SIG-M5 treated with dmso at 0.1 percent for 504 hours (cell line): Measurements from ENCODE around the gene HMGCLL1.
A peak's percentile ranks its signal among the peaks of the same experiment; 100 is the strongest.

Experiments used
- DNase-seq: peaks from one replicate; lab custom pipeline; 2025; ENCODE audit not compliant: unreplicated experiment; lab: John Stamatoyannopoulos, UW

The HMGCLL1 gene

DNA sequence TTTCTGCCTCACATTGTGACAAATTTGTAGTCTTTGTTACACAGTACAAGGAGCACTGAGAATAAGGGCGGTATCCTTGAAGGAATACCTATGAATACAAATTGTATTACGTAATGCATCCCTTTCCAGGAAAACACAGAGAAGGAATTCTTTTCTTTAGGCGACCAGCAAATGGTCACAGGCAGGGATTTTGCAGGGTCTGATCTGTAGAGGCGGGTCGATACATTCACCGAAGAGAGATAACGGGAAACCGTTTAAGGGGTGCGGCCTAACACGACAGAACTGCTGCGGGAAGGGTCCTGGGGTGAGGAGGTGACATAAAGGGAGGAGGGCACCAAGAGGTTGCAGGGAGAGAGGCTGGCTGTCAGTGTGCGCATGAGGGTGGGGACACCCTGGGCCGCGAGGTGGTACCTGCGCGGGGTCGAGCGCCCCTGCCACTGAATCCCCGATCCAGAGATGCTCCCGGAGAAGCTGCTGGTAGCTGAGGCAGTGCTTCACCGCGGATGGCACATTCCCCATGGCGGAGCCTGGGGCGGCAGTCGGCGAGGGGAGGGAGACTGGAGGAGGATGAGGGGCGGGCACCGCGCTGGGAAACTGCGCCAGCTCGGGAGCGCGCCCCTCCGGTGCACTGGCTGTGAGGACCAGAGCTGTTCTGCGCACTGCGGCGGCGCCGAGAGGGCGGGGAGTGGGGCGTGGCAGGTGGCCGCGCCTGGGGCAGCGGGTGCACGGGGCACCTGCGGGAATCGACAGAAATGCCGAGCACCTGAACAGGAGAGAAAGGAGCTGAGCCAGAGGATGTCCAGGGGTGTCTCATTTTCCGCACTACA lies at the start of gene HMGCLL1:
Gene HMGCLL1 (minus strand): TSS at position 656 of the 827 bp plus-strand sequence. CDS start 137 bp downstream, at position 519.
- no peak for DNase-seq

DNA sequence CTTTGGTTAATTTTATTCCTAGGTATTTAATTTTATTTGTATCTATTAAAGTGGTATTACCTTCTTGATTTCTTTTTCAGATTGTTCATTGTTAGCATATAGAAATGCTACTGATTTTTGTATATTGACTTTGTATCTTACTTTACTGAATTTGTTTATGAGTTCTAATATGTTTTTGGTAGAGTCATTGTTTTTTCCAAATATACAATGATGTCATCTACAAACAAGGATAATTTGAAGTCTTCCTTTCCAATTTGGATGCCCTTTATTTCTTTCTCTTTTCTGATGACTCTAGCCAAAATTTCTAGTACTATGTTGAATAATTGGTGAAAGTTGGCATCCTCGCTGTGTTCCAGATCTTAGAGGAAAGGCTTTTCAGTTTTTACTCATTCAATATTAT lies 43.0 kb upstream of the HMGCLL1 start:
- DNase-seq: no peak

DNA sequence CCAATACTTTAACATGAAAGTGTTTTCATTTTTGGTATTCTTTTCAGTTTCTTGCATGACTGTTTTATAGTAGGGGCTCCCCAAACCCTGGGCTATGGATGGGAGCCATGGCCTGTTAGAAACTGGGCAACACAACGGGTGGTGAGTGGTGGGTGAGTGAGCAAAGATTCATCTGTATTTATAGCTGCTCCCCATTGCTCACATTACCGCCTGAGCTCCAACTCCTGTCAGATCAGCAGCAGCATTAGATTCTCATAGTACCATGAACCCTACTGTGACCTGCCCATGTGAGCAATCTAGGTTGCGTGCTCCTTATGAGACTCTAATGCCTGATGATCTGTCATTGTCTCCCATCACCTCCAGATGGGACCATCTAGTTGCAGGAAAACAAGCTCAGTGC lies 42.3 kb upstream of the HMGCLL1 start:
- no peak for DNase-seq

DNA sequence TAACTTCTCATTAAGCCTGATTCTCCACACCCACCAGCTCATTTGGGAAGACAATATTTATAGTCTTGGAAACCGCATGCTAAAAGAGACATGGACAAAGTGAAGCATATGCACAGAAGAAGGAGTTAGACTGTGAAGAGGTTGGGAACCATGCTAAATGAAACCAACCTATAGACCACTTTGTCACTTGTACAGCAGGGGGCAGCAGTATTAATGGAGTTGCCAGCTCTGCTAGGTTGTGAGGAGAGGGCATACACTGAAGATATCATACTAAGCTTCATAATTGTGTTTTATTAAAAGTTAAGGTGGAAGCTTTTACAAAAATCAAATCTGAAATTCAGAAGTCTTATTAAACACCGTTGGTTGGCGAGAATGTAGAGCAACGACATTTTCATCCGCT lies 38.3 kb upstream of the HMGCLL1 start:
- DNase-seq: peak; percentile 22

DNA sequence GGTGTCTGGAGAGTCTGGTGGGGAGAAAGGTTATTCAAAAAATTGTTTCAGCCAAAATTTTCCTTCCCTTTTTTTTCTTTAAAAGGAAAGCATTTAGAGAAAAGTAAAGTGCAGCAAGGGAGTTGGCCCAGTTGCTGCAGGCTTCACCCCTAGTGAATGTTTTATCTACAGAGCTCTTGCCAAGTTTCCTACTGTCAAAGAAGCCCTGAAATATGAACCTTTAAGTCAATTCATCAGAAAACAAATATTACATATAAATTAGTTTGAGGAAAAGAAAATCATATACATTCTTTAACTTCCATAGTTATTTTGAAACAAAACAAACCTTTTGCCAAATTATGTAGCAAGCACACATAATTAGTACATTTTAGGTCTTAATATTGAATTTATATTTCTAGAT lies 25.0 kb upstream of the HMGCLL1 start:
- no peak for DNase-seq

DNA sequence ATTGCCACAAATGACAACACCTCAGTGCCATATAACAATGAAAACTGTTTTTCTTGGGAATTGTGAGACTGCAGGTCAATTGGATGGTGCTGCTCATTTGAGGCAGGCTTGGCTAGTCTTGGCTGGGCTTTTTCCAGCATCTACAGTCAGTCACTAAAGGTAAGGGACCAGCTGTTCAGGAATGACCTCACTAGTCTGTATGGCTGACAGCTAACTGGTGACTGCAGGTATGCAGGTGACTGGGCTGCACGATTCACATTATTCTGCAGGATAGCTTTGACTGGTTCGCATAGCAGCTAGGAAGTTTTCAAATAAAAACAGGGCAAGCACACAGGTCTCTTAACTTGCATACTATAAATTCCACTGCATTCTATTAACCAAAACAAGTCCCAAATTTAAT lies 22.1 kb upstream of the HMGCLL1 start:
- DNase-seq: no peak

DNA sequence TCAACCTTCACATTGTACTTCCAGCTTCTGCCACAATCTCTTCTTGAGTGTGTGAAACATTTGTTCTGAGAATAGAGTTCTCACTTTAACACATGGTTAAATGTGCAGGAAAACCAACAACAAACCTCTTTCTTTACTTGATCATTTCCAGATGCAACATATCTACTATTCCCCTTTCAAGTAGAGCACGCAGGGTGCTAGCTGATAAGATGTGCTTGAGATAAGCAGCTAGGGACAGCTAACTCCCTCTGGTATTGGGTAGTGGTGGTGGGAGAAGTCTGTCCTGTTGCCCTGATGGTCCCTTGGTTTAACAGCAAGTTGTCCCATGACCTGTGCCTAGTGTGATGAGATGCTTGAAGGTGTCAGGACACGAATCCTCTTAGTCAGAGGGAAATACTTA lies 15.4 kb upstream of the HMGCLL1 start:
- DNase-seq: no peak

DNA sequence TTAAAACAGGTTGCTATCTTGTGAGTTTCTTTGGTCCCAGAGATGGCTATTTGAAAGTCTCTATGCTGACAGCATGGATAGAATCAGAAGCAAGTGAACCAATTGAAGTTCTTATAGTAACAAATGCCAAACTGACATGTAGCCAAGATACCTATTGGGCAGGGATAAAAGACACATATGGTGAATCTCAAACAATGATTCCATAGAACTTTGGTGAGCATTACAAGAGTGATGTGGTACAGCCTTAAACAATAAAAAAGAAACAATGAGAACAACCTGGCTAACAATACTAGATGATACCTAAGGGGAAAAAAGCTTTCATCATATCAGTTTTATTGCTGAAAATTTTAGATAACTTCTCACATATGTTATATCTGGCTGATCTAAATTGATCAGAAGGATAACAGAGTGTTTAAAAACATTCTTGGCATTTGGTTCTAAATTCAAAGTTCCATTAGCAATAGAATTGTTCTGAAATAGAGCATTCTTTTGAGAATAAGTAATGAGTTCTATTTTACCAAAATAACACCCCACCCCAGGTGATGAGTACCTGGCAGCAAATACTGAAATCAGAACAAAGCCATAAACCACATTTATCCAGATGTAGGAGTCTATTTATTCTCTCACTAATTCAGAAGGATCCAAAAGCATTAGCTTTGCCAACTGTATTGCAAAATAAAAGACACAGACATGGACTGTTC lies 5.8 kb upstream of the HMGCLL1 start:
- no peak for DNase-seq

DNA sequence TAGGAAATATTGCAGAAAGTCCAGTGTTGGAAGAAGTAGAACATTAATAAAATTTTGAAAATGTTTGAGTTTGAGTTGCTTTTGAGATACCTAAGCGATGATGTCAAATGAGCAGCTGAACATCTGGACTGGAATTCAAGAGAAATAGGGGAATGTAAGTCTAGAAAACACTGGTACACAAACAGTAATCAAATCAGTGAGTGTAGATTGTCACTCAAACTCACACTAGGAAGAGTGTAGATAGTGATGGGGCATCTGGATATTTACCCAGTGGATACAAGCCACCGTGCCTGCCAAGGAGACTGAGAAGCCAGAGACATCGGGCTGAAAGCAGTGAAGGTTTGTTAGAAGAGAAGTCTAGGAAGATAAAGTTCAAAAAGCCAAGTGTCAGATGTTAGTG lies 2.2 kb downstream of the HMGCLL1 start:
- DNase-seq: no peak

DNA sequence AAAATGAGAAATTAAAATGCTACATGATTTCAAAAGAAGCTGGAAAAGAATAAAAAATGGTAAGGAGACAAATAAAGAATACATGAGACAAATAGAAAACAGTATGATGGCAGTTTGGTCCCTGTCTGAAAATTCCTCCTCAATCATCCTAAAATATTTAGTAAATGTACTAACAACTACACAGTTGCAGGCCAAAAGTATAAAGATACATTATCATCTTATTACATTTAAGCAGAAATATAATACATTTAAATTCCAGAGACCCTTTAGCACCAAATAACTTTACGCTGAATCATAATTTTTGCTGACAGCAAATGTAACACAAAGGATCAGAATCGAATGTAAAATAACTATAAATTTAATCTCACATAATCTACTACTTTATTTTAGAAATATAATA lies 4.4 kb downstream of the HMGCLL1 start:
- no peak for DNase-seq

DNA sequence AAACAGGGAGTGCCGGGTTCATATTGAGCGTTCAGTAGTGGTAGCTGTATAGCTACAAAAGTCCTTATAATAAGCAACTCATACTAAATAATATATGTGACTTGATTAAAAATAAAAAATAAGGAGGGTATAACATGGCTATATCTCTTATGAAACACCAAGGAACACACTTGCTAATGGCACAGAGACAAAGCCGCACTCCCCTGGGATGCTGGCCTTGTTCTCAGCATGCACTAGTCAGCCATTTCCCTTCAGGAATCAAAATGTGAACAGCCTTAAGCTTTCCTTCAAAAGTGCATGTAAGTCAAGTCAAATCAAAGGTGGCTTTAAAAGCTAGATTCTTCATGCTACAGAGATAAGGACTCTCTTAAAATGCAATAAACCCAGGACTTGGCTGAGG lies 9.4 kb downstream of the HMGCLL1 start:
- DNase-seq: no peak

DNA sequence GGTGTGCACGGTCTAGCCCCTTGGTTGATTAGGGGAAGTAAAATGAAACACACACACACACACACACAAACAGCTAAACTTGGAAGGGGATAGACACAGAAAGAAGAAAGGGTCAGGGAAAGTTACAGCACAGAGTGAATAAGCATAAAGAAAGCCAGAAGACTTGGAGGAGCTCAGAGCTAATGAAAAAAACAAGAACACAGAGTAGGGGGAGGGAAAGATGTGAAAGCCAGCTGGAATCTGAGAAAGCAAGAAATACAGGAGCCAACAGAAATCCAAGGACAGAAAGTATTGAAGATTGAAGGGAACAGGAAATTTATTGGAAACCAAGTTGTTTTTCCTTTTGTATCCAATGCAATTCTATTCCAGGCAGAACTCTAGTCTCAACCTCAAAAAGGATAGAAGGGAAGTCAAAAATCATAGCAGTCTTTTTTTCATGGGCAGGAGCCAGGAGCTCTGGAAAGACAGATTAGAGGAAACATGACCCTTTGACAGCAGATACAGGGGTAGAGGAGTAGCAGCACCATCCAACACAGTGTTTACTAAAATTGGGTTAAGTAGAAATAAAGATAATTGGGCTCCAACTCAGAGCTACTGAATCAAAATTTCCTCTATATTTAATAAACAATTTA lies 10.1 kb downstream of the HMGCLL1 start:
- DNase-seq: no peak

DNA sequence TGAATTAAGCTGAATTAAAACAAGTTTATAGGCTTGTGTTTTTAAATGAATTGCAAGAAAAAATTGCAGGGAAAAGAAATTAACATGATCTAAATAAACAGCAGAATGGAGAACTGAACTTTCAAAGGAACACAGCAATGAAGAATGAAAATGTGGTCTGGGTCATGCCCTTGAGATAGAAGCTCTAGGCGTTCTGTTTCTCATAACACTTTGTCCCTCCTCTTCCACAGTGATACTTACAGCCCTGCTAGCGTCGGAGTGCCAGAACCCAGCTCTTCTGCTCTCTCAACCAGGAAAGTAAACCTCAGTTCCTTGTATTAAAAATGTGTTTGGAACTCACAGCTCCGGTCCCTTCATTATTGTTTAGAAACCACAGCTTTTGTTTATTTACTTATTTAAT lies 11.4 kb downstream of the HMGCLL1 start:
- no peak for DNase-seq

DNA sequence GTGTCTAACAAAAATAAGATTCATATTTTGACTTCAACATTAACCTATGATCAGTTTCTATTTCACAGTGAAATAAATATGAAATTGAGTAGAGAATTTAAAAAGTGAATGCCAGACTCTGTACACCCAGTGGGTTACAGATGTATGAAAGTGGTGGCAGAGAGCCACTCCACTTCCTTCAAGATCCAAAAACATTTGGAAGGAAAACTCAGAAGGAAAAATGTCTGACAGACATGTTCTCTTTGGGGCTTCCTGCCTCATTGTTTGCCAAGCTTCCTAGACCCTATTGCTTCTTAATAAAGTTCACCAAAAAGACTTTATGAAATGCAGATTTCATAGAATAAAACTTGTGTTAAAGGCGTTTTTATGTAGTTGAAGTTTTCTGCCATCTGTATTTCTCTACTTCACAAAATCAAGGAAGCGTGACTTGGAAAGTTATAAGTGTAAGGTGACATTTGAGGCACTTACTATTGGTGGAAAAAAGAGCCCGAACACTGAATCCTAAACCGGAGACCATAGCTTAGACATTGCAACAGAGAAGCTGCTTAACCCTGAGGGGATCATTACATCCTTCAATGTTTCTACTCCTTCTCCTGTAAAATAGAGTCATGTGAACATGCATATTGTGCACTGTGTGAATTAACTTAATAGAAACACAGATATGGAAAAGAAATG lies 12.8 kb downstream of the HMGCLL1 start:
- no peak for DNase-seq

DNA sequence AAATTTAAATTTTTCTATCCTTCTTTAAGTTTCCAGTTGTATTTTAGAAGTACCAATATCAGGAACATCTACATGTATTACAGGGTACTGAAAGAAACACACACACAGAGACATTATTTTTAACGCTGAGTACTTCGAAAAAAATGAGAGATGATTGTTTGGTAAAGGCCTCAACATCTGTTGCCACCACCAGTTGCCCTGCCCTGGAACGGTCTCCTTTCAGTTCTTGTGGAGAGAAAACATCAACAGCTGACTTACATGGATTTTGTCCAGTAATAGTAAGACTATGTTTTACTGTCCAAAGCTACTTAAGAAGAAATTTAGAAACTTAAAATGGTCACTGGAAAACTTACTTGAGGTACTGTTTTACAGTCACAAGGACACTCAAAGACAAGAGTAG lies 16.7 kb downstream of the HMGCLL1 start:
- DNase-seq: no peak

DNA sequence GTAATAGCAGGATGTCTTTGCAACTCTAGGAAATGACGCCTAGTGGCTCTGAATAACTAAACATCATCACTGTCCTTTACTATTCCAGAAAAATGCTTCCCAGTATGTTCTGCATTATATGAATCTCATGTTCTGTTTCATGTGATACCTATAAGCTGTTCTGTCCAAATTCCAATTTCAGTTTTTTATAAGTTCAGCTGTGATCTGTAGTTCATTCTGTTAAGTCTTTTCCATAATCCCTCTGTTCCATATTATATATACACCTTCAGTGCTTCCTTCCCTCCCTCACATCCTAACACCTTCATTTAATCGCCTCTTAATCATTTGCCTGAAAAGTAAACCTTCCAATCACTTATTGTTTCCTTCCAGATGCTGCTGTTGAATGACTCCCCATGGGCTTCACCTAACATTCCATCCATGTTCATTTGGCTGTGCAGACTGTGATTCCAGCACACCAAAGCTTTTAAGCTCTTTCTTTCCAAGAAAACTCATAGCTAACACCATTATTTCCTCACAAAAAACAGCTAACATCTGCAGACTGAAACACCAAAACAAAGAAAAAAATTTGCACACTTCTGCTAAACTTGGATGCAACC lies 18.6 kb downstream of the HMGCLL1 start:
- no peak for DNase-seq

DNA sequence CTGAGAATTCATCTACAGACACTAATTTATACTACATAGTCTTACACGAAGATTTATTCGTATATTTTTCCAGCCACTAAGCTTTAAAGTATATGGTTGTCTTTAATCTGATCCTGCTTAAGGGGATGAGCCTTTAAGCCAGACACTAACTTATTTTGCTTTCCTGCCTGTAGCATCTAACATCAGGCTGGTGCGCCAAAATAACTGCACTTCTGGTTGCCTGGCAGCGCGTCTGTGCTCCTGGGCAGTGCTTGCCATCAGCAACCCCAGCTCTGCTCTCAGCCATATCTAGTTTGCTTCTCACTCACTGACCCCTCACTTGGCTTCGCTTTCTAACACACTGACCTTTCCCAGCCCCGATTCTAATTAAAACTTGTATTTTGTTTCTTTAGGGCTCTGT lies 21.8 kb downstream of the HMGCLL1 start:
- no peak for DNase-seq

DNA sequence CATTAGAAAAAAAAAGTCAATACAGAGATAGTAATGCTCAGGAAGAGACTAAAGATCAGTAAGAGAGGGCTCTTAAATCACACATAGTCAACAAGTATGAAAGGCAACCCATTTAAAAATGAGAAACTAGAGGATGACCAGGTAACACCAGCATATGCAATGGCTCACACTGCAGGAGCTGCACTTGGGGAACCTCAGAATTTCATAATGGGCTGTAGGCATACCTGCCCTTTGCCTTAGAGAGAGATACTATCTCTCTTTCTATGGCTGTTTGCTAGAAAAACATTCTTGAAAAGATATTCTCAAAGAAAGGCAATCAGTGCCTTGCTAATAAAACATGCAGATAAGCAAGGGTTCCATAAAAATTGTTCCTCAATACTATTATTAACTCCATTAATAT lies 33.2 kb downstream of the HMGCLL1 start:
- peak; percentile 4 for DNase-seq

DNA sequence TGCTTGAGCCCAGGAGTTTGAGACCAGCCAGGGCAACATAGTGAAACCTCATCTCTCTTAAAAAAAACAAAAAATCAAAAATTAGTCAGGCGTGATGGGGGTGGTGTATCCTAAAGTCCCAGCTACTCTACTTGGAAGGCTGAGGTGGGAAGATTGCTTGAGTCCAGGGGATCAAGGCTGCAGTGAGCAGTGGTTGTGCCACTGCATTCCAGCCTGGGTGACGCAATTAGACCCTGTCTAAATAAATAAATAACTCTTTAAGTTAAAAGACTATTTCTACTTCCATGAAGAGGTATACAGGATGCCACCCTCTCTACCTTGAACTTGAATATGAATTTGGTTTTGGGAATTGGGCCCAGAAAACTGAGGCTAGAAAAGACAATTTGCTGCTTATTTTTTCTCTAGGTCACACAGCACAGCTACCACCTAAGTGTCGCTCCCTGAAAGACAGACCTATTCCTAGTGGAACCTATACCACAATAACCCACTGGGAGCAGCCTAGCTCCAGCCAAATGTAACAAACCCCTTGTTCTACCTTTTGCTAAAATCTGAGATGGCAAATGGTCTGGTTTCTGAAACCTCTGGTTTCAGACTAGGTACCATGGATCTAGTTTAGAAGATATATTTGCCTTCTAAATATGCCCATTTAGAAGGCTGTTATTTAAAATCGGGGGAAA lies 35.2 kb downstream of the HMGCLL1 start:
- DNase-seq: no peak

DNA sequence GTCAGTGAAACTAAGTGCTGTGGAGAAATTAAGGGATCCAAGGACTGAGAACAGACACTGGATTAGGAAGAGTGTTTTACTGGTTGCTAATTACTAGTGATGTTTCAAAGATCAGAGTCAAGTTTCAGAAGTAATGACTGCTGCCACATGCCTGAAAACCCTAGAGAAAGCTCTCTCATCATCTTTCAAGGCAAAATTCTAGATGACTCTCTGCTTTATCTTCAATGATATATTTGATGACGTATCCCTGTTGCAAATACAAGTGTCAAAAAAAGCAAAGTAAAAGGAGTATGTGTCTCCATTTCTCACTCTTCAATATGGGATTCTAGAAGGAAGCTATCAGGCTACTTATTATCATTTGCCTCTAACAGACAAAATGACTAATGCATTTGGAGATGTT lies 38.0 kb downstream of the HMGCLL1 start:
- no peak for DNase-seq
